Measurements from ENCODE around the gene EPN3. TPM values are rescaled to one million over a fixed set of nuclear protein-coding genes. Genes with fewer than 3 reads are reported as not detected.

Gene EPN3
- total and polyA plus RNA-seq, 4 donors, result 1.3 to 2.6 (median 2.5) TPM

GRCh38 chr17:50534222-50534978 lies 1.9 kb downstream of the EPN3 start:
- no peaks in the 10 kb centered on the region for H3K36me3 ChIP-seq (ENCODE audit: control insufficient read depth in 4 of 4, insufficient read depth in 4 of 4, low read length in 4 of 4)
- no peak overlapping the region for H3K9ac ChIP-seq (ENCODE audit: insufficient read depth in 1 of 2, low read length in 2 of 2)
- H3K27ac ChIP-seq (ENCODE audit: low read depth in 1 of 2, low read length in 1 of 2), result peak overlapping the region in 1 of 2 donors; percentile 72
- ATAC-seq (ENCODE audit: insufficient read depth, low FRiP score) (peak; percentile 30), DNase-seq (peak in 2 of 3 donors; percentile 35 to 39)
- peaks cover 0 to 32% (median 7%) of the 10 kb centered on the region in 5 donors for H3K4me1 ChIP-seq (ENCODE audit: control insufficient read depth in 5 of 5, insufficient read depth in 5 of 5, low read length in 5 of 5)
- H3K9me3 ChIP-seq (ENCODE audit: control insufficient read depth in 4 of 4, insufficient read depth in 3 of 4, low read length in 3 of 4), result peaks cover 0 to 1% (median 0%) of the 10 kb centered on the region in 4 donors
- TF ChIP-seq, protein P1, sequence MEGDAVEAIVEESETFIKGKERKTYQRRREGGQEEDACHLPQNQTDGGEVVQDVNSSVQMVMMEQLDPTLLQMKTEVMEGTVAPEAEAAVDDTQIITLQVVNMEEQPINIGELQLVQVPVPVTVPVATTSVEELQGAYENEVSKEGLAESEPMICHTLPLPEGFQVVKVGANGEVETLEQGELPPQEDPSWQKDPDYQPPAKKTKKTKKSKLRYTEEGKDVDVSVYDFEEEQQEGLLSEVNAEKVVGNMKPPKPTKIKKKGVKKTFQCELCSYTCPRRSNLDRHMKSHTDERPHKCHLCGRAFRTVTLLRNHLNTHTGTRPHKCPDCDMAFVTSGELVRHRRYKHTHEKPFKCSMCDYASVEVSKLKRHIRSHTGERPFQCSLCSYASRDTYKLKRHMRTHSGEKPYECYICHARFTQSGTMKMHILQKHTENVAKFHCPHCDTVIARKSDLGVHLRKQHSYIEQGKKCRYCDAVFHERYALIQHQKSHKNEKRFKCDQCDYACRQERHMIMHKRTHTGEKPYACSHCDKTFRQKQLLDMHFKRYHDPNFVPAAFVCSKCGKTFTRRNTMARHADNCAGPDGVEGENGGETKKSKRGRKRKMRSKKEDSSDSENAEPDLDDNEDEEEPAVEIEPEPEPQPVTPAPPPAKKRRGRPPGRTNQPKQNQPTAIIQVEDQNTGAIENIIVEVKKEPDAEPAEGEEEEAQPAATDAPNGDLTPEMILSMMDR (IDR thresholded peaks at IDR 0.05; ENCODE audit: control extremely low read depth, extremely low read depth), result no peak
- 57 to 61% methylated on average over 24 of the region's 24 CpGs for WGBS, 2 donors
- no peak overlapping the region for H3K4me3 ChIP-seq
- peaks cover 0 to 4% (median 4%) of the 10 kb centered on the region in 3 donors for H3K27me3 ChIP-seq (ENCODE audit: control insufficient read depth in 3 of 3, insufficient read depth in 3 of 3, low read length in 2 of 3)

- no peak for ATAC-seq (ENCODE audit: insufficient read depth, low FRiP score)
- Histone ChIP-seq H3K27me3 (ENCODE audit: control insufficient read depth in 3 of 3, insufficient read depth in 3 of 3, low read length in 2 of 3) (peaks cover 0 to 4% (median 4%) of the 10 kb centered on the region in 3 donors), H3K4me1 (ENCODE audit: control insufficient read depth in 5 of 5, insufficient read depth in 5 of 5, low read length in 5 of 5) (peaks cover 0 to 32% (median 7%) of the 10 kb centered on the region in 5 donors), H3K36me3 (ENCODE audit: control insufficient read depth in 4 of 4, insufficient read depth in 4 of 4, low read length in 4 of 4) (no peaks in the 10 kb centered on the region), H3K9ac (ENCODE audit: insufficient read depth in 1 of 2, low read length in 2 of 2) (no peak overlapping the region), H3K9me3 (ENCODE audit: control insufficient read depth in 4 of 4, insufficient read depth in 3 of 4, low read length in 3 of 4) (peaks cover 0 to 1% (median 0%) of the 10 kb centered on the region in 4 donors), H3K27ac (ENCODE audit: low read depth in 1 of 2, low read length in 1 of 2) (peak overlapping the region in 1 of 2 donors; percentile 72), H3K4me3 (no peak overlapping the region)
- TF ChIP-seq, protein P1 (IDR thresholded peaks at IDR 0.05; ENCODE audit: control extremely low read depth, extremely low read depth), result no peak
- DNase-seq, result no peak
- WGBS, 2 donors, result 90 to 95% methylated on average over 2 of the region's 2 CpGs
Observed at GRCh38 chr17:50534979-50535326, 2.4 kb downstream of the EPN3 start.

DNA sequence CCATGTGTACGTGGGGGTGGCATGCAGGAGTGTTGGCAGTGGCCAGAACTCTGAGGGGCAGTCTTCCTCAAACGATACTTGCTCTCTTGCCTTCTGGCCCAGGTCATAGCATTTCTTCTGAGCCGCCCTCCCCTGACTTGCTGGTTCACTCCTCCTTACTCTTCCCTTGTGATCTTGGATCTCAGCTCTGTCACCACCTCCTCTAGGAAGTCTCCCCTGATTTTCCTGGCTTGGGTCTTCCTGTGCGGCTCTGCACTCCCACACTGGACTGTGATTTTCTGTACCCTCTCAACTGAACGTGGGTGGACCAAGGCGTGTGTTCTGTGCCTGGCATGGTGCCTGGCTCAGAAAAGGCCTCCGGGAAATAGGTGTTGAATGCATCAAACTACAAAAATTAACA lies 2.9 kb downstream of the EPN3 start:
- no peak for ATAC-seq (ENCODE audit: insufficient read depth, low FRiP score)
- H3K36me3 ChIP-seq (ENCODE audit: control insufficient read depth in 4 of 4, insufficient read depth in 4 of 4, low read length in 4 of 4), result no peaks in the 10 kb centered on the region
- no peak overlapping the region for H3K9ac ChIP-seq (ENCODE audit: insufficient read depth in 1 of 2, low read length in 2 of 2)
- H3K9me3 ChIP-seq (ENCODE audit: control insufficient read depth in 4 of 4, insufficient read depth in 3 of 4, low read length in 3 of 4), result peaks cover 0 to 1% (median 0%) of the 10 kb centered on the region in 4 donors
- DNase-seq, result no peak
- H3K4me3 ChIP-seq, result no peak overlapping the region
- TF ChIP-seq, protein P1 (IDR thresholded peaks at IDR 0.05; ENCODE audit: control extremely low read depth, extremely low read depth), result no peak
- WGBS, 2 donors, result 90 to 93% methylated on average over 7 of the region's 7 CpGs
- H3K4me1 ChIP-seq (ENCODE audit: control insufficient read depth in 5 of 5, insufficient read depth in 5 of 5, low read length in 5 of 5), result peaks cover 0 to 32% (median 7%) of the 10 kb centered on the region in 5 donors
- no peak overlapping the region for H3K27ac ChIP-seq (ENCODE audit: low read depth in 1 of 2, low read length in 1 of 2)
- H3K27me3 ChIP-seq (ENCODE audit: control insufficient read depth in 3 of 3, insufficient read depth in 3 of 3, low read length in 2 of 3), result peaks cover 0 to 4% (median 4%) of the 10 kb centered on the region in 3 donors

All from lung (tissue), 12 donors.